ENCODE results near the gene FBXO3.
"Not testable (repeated sequence)": the region's sequence is repeated elsewhere in the genome, so short reads cannot be mapped to it uniquely, and the experiment has no call there.

FBXO3 gene

GRCh38 chr11:33773987-33774735, at the start of gene FBXO3:
Gene FBXO3 (minus strand): TSS chr11:33774520. CDS start chr11:33774497, 23 bp downstream.
- no peak for DNase-seq (ENCODE audit: low read depth)

GRCh38 chr11:33822981-33823380, 48.7 kb upstream of the FBXO3 start:
- not testable (repeated sequence) for DNase-seq (ENCODE audit: low read depth)

GRCh38 chr11:33819278-33820035, 45.1 kb upstream of the FBXO3 start:
- no peak for DNase-seq (ENCODE audit: low read depth)

- peak; percentile 62 for DNase-seq (ENCODE audit: low read depth)
Observed at GRCh38 chr11:33808228-33808828, 34.0 kb upstream of the FBXO3 start.

- no peak for DNase-seq (ENCODE audit: low read depth)
Observed at GRCh38 chr11:33804471-33804870, 30.2 kb upstream of the FBXO3 start.

GRCh38 chr11:33802194-33802950, 28.1 kb upstream of the FBXO3 start:
- DNase-seq (ENCODE audit: low read depth): peak; percentile 55

GRCh38 chr11:33801821-33802193, 27.5 kb upstream of the FBXO3 start:
- DNase-seq (ENCODE audit: low read depth): no peak

GRCh38 chr11:33797879-33798278, 23.6 kb upstream of the FBXO3 start:
- no peak for DNase-seq (ENCODE audit: low read depth)

GRCh38 chr11:33790040-33790439, 15.7 kb upstream of the FBXO3 start:
- no peak for DNase-seq (ENCODE audit: low read depth)

- not testable (repeated sequence) for DNase-seq (ENCODE audit: low read depth)
Observed at GRCh38 chr11:33788095-33788494, 13.8 kb upstream of the FBXO3 start.

GRCh38 chr11:33787076-33787475, 12.8 kb upstream of the FBXO3 start:
- DNase-seq (ENCODE audit: low read depth): no peak

GRCh38 chr11:33785609-33786008, 11.3 kb upstream of the FBXO3 start:
- no peak for DNase-seq (ENCODE audit: low read depth)

GRCh38 chr11:33779849-33780528, 5.7 kb upstream of the FBXO3 start:
- DNase-seq (ENCODE audit: low read depth): no peak

- no peak for DNase-seq (ENCODE audit: low read depth)
Observed at GRCh38 chr11:33778675-33779074, 4.4 kb upstream of the FBXO3 start.

- no peak for DNase-seq (ENCODE audit: low read depth)
Observed at GRCh38 chr11:33777906-33778305, 3.6 kb upstream of the FBXO3 start.

- DNase-seq (ENCODE audit: low read depth): no peak
Observed at GRCh38 chr11:33775832-33776470, 1.6 kb upstream of the FBXO3 start.

- no peak for DNase-seq (ENCODE audit: low read depth)
Observed at GRCh38 chr11:33775467-33775807, 1.1 kb upstream of the FBXO3 start.

GRCh38 chr11:33774736-33775466, 581 bp upstream of the FBXO3 start:
- no peak for DNase-seq (ENCODE audit: low read depth)

GRCh38 chr11:33773404-33773986, 825 bp downstream of the FBXO3 start:
- no peak for DNase-seq (ENCODE audit: low read depth)

- DNase-seq (ENCODE audit: low read depth): no peak
Observed at GRCh38 chr11:33772870-33773269, 1.4 kb downstream of the FBXO3 start.

Data from HS-27A (cell line).